Esophagus muscularis mucosa (tissue), 4 donors: ENCODE data around the gene PRMT9.

Source experiments
- EP300 ChIP-seq: sonication (generic); formaldehyde crosslinking; IDR thresholded peaks from one replicate; pipeline ENCODE4 v1.6.1; 2017; ENCODE audit warnings: antibody characterized with exemption
- POLR2A ChIP-seq: fragments of 450-650 bp; IDR thresholded peaks from one replicate; pipeline ENCODE4 v1.6.1; 2017; ENCODE audit warnings: antibody characterized with exemption, moderate library complexity, mild to moderate bottlenecking, low read depth
- POLR2AphosphoS5 ChIP-seq, 2 donors: sonication (generic); formaldehyde crosslinking; IDR thresholded peaks; one replicate each; pipeline ENCODE4 v1.6.1; 2017; ENCODE audit warnings: antibody characterized with exemption in 2 of 2
- TF ChIP-seq, protein P1 (sequence below), 3 experiments: fragments of 200-600 bp in 2 of 3; fragments of 450-650 bp in 1 of 3; sonication (generic) in 2 of 3; IDR thresholded peaks; one replicate each; pipeline ENCODE4 v1.5.1; 2017 to 2019; ENCODE audit warnings: antibody characterized with exemption in 3 of 3, mild to moderate bottlenecking in 2 of 3, moderate library complexity in 1 of 3

DNA sequence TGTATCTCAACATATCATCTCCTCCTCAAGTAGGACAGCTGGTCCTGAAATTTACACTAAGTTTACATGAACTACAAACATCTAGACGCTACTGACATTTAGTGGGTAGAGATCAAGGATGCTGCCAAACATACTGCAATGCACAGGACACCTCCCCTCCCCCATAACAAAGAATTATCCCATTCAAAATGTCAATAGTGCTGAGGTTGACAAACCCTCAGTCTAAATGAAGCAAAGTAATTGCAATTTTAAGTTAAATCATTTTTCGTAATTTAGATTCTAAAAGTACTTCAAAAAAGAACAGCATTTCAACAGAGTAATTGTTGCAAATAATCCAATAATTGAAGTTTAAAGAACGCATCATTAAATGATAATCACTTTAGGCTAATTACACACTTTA, 1.2 kb downstream of the PRMT9 start:
- TF ChIP-seq, protein P1, sequence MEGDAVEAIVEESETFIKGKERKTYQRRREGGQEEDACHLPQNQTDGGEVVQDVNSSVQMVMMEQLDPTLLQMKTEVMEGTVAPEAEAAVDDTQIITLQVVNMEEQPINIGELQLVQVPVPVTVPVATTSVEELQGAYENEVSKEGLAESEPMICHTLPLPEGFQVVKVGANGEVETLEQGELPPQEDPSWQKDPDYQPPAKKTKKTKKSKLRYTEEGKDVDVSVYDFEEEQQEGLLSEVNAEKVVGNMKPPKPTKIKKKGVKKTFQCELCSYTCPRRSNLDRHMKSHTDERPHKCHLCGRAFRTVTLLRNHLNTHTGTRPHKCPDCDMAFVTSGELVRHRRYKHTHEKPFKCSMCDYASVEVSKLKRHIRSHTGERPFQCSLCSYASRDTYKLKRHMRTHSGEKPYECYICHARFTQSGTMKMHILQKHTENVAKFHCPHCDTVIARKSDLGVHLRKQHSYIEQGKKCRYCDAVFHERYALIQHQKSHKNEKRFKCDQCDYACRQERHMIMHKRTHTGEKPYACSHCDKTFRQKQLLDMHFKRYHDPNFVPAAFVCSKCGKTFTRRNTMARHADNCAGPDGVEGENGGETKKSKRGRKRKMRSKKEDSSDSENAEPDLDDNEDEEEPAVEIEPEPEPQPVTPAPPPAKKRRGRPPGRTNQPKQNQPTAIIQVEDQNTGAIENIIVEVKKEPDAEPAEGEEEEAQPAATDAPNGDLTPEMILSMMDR (IDR thresholded peaks at IDR 0.05), result no peak
- TF ChIP-seq POLR2AphosphoS5 (IDR thresholded peaks at IDR 0.05), result no peak
- TF ChIP-seq EP300, result no peak
- no peak for TF ChIP-seq POLR2A
